Trophoblast cell (in vitro differentiated cells and primary cell): ENCODE results near the gene FHIT.
"Not testable (repeated sequence)": the region's sequence is repeated elsewhere in the genome, so short reads cannot be mapped to it uniquely, and the experiment has no call there.

Experiments
- DNase-seq, 2 donors: peaks; one replicate each; pipeline ENCODE4 v3.0.0-alpha.2; 2016
- H2AFZ ChIP-seq: 2 replicates; pipeline ENCODE4 v1.6.1; 2013; ENCODE audit warnings: low read length, moderate library complexity, mild to moderate bottlenecking; ENCODE audit not compliant: insufficient read depth, poor library complexity
- H2AK5ac ChIP-seq: 2 replicates; pipeline ENCODE4 v1.6.1; 2013; ENCODE audit warnings: mild to moderate bottlenecking, low read length
- H2BK120ac ChIP-seq: 2 replicates; pipeline ENCODE4 v1.6.1; 2013; ENCODE audit warnings: low read length, mild to moderate bottlenecking, moderate library complexity; ENCODE audit not compliant: insufficient read depth, poor library complexity
- H2BK12ac ChIP-seq: 2 replicates; pipeline ENCODE4 v1.6.1; 2013; ENCODE audit warnings: mild to moderate bottlenecking, low read length, moderate library complexity
- H2BK5ac ChIP-seq: 2 replicates; pipeline ENCODE4 v1.6.1; 2013; ENCODE audit warnings: low read length, low read depth, moderate library complexity, mild to moderate bottlenecking; ENCODE audit not compliant: poor library complexity
- H3K14ac ChIP-seq: 2 replicates; pipeline ENCODE4 v1.6.1; 2013; ENCODE audit warnings: mild to moderate bottlenecking, low read length
- H3K18ac ChIP-seq: 2 replicates; pipeline ENCODE4 v1.6.1; 2013; ENCODE audit warnings: mild to moderate bottlenecking, low read length
- H3K23ac ChIP-seq: 2 replicates; pipeline ENCODE4 v1.6.1; 2013; ENCODE audit warnings: low read length
- H3K27ac ChIP-seq: 2 replicates; pipeline ENCODE4 v1.5.1; 2013; ENCODE audit warnings: low read depth, mild to moderate bottlenecking, inconsistent platforms, low read length, moderate library complexity
- H3K27me3 ChIP-seq: 2 replicates; pipeline ENCODE4 v1.6.1; 2013; ENCODE audit warnings: inconsistent platforms, mild to moderate bottlenecking, low read length, moderate library complexity; ENCODE audit not compliant: insufficient read depth
- H3K36me3 ChIP-seq, 2 experiments: 1 replicate in 1 of 2; 2 replicates in 1 of 2; pipeline ENCODE4 v1.6.1; 2013; ENCODE audit warnings: low read length in 2 of 2, mild to moderate bottlenecking in 2 of 2, moderate library complexity in 1 of 2; ENCODE audit not compliant: insufficient read depth in 2 of 2, control insufficient read depth in 1 of 2
- H3K4ac ChIP-seq: 2 replicates; pipeline ENCODE4 v1.6.1; 2013; ENCODE audit warnings: low read depth, mild to moderate bottlenecking, low read length, moderate library complexity
- H3K4me1 ChIP-seq, 2 experiments: 1 replicate in 1 of 2; 2 replicates in 1 of 2; pipeline ENCODE4 v1.6.1; 2013; ENCODE audit warnings: low read length in 2 of 2, mild to moderate bottlenecking in 2 of 2, moderate library complexity in 1 of 2; ENCODE audit not compliant: insufficient read depth in 2 of 2, control insufficient read depth in 1 of 2
- H3K4me2 ChIP-seq: 2 replicates; pipeline ENCODE4 v1.6.1; 2013; ENCODE audit warnings: inconsistent platforms, mild to moderate bottlenecking, low read length, moderate library complexity
- H3K4me3 ChIP-seq: 2 replicates; pipeline ENCODE4 v1.5.1; 2013; ENCODE audit warnings: mild to moderate bottlenecking, low read depth, low read length, inconsistent platforms
- H3K79me1 ChIP-seq: one replicate; pipeline ENCODE4 v1.6.1; 2013; ENCODE audit warnings: low read length
- H3K79me2 ChIP-seq: 2 replicates; pipeline ENCODE4 v1.6.1; 2013; ENCODE audit warnings: low read length, mild to moderate bottlenecking; ENCODE audit not compliant: control insufficient read depth, insufficient read depth, poor library complexity
- H3K9ac ChIP-seq: 2 replicates; pipeline ENCODE4 v1.6.1; 2013; ENCODE audit warnings: mild to moderate bottlenecking, low read length
- H3K9me3 ChIP-seq: 2 replicates; pipeline ENCODE4 v1.6.1; 2013; ENCODE audit warnings: low read depth, mild to moderate bottlenecking, control low read depth, inconsistent platforms, low read length; ENCODE audit not compliant: insufficient read depth
- H4K12ac ChIP-seq: 2 replicates; pipeline ENCODE4 v1.6.1; 2013; ENCODE audit warnings: low read depth, mild to moderate bottlenecking, low read length, moderate library complexity
- H4K8ac ChIP-seq: 2 replicates; pipeline ENCODE4 v1.6.1; 2013; ENCODE audit warnings: low read depth, mild to moderate bottlenecking, low read length, moderate library complexity
- H4K91ac ChIP-seq: one replicate; pipeline ENCODE4 v1.6.1; 2013; ENCODE audit warnings: low read depth, mild to moderate bottlenecking, low read length, moderate library complexity
- WGBS: extraction: QIAGEN DNeasy Blood & Tissue Kit; methylation state at CpG from one replicate; pipeline ENCODE4 v1.1.7; 2013; ENCODE audit warnings: missing lambda C conversion rate; ENCODE audit not compliant: insufficient read length, insufficient coverage; ENCODE audit errors: extremely low coverage; 5-methylcytosine and 5-hydroxymethylcytosine counted together

Gene FHIT

GRCh38 chr3:61199843-61200242 lies 51.4 kb downstream of the FHIT start:
- WGBS, result no CpG with 5 or more reads among the region's 2 CpGs

GRCh38 chr3:61194892-61195538 lies 56.2 kb downstream of the FHIT start:
- Histone ChIP-seq H3K23ac (no peak overlapping the region), H3K79me2 (no peaks in the 10 kb centered on the region), H2BK120ac (no peak overlapping the region), H3K18ac (no peak overlapping the region), H3K9me3 (no peaks in the 10 kb centered on the region), H3K14ac (no peak overlapping the region), H3K4ac (no peak overlapping the region), H3K27me3 (no peaks in the 10 kb centered on the region), H3K4me1 (no peaks in the 10 kb centered on the region), H2BK12ac (no peak overlapping the region), H4K12ac (no peak overlapping the region), H2BK5ac (no peak overlapping the region), H2AK5ac (no peak overlapping the region), H3K9ac (no peak overlapping the region), H4K8ac (no peak overlapping the region), H3K27ac (no peak overlapping the region), H3K79me1 (no peaks in the 10 kb centered on the region), H3K4me2 (no peak overlapping the region), H4K91ac (no peak overlapping the region), H3K36me3 (no peaks in the 10 kb centered on the region), H2AFZ (no peak overlapping the region), H3K4me3 (no peak overlapping the region)
- no peak for DNase-seq
- WGBS, result no CpG with 5 or more reads among the region's 4 CpGs

More at GRCh38 chr3:61199843-61200242, 51.4 kb downstream of the FHIT start:
- Histone ChIP-seq H3K4me1 (no peaks in the 10 kb centered on the region), H3K27me3 (no peaks in the 10 kb centered on the region), H3K4me2 (no peak overlapping the region), H3K36me3 (peaks cover 0 to 2% of the 10 kb centered on the region in 2 experiments), H2BK12ac (no peak overlapping the region), H4K91ac (no peak overlapping the region), H3K79me1 (no peaks in the 10 kb centered on the region), H2BK120ac (no peak overlapping the region), H3K27ac (no peak overlapping the region), H3K9ac (no peak overlapping the region), H3K4ac (no peak overlapping the region), H4K8ac (no peak overlapping the region), H3K14ac (no peak overlapping the region), H2BK5ac (no peak overlapping the region), H2AFZ (no peak overlapping the region), H3K4me3 (no peak overlapping the region), H3K23ac (no peak overlapping the region), H2AK5ac (no peak overlapping the region), H3K18ac (no peak overlapping the region), H4K12ac (no peak overlapping the region), H3K79me2 (no peaks in the 10 kb centered on the region), H3K9me3 (no peaks in the 10 kb centered on the region)
- no peak for DNase-seq

- Histone ChIP-seq H3K9me3 (no peaks in the 10 kb centered on the region), H4K12ac (no peak overlapping the region), H3K4ac (no peak overlapping the region), H3K79me2 (no peaks in the 10 kb centered on the region), H3K4me3 (no peak overlapping the region), H2BK5ac (no peak overlapping the region), H2AFZ (no peak overlapping the region), H3K36me3 (no peaks in the 10 kb centered on the region), H3K27ac (no peak overlapping the region), H3K18ac (no peak overlapping the region), H2AK5ac (no peak overlapping the region), H3K23ac (no peak overlapping the region), H4K8ac (no peak overlapping the region), H2BK120ac (no peak overlapping the region), H3K27me3 (no peaks in the 10 kb centered on the region), H3K4me1 (no peaks in the 10 kb centered on the region), H3K9ac (no peak overlapping the region), H4K91ac (no peak overlapping the region), H2BK12ac (no peak overlapping the region), H3K4me2 (no peak overlapping the region), H3K79me1 (no peaks in the 10 kb centered on the region), H3K14ac (no peak overlapping the region)
- no peak for DNase-seq
Measured at GRCh38 chr3:61192222-61192621, 59.0 kb downstream of the FHIT start.

- H3K14ac ChIP-seq, H3K23ac ChIP-seq, H3K9me3 ChIP-seq, H3K4me3 ChIP-seq, H4K8ac ChIP-seq, H2AFZ ChIP-seq, H2AK5ac ChIP-seq, H3K27me3 ChIP-seq, H3K4me2 ChIP-seq, H3K79me1 ChIP-seq, H3K79me2 ChIP-seq, H2BK5ac ChIP-seq, H3K9ac ChIP-seq, H3K36me3 ChIP-seq, H4K91ac ChIP-seq, H3K4me1 ChIP-seq, H3K4ac ChIP-seq, H3K27ac ChIP-seq, H3K18ac ChIP-seq, H4K12ac ChIP-seq, DNase-seq, H2BK120ac ChIP-seq, H2BK12ac ChIP-seq: not testable (repeated sequence)
- WGBS, result no CpG with 5 or more reads among the region's 1 CpG
Measured at GRCh38 chr3:61190205-61190604, 61.0 kb downstream of the FHIT start.
